Testis (tissue), 2 donors: ENCODE measurements around the gene HSPA5.

Experiments used
- CTCF ChIP-seq, 3 experiments: fragments of 450-650 bp in 2 of 3; fragments of 200-600 bp in 1 of 3; sonication (generic) in 1 of 3; IDR thresholded peaks; one replicate each; pipeline ENCODE4 v1.5.1; 2016 to 2019; ENCODE audit warnings: antibody characterized with exemption in 3 of 3, mild to moderate bottlenecking in 2 of 3, moderate library complexity in 1 of 3
- POLR2A ChIP-seq: fragments of 450-650 bp; IDR thresholded peaks from one replicate; pipeline ENCODE4 v1.6.1; 2017; ENCODE audit warnings: antibody characterized with exemption, mild to moderate bottlenecking, moderate library complexity

GRCh38 chr9:125261501-125262293 lies 20.6 kb upstream of the HSPA5 start, which contains the start of gene GAPVD1:
- TF ChIP-seq POLR2A (no peak), CTCF (IDR thresholded peaks at IDR 0.05) (peak; percentile 29 to 45 (median 35))
